Nephron progenitor cell (in vitro differentiated cells): ENCODE measurements around the gene MDM2.

Experiments
- DNase-seq: peaks from one replicate; pipeline ENCODE4 v3.0.0; 2021
- H3K27ac Mint-ChIP-seq: 2 replicates; pipeline ENCODE4 v1.8.0; 2021; ENCODE audit warnings: mild to moderate bottlenecking, moderate library complexity, mixed read lengths
- H3K27me3 Mint-ChIP-seq: 2 replicates; pipeline ENCODE4 v1.8.0; 2021; ENCODE audit warnings: mild to moderate bottlenecking, low read depth, mixed read lengths; ENCODE audit not compliant: poor library complexity
- H3K36me3 Mint-ChIP-seq: 2 replicates; pipeline ENCODE4 v1.8.0; 2021; ENCODE audit warnings: low read depth, mixed read lengths
- H3K4me1 Mint-ChIP-seq: 2 replicates; pipeline ENCODE4 v1.8.0; 2021; ENCODE audit warnings: mixed read lengths
- H3K4me3 Mint-ChIP-seq: 2 replicates; pipeline ENCODE4 v1.8.0; 2021; ENCODE audit warnings: mild to moderate bottlenecking, moderate library complexity, mixed read lengths
- H3K9me3 Mint-ChIP-seq: 2 replicates; pipeline ENCODE4 v1.8.0; 2021; ENCODE audit warnings: mild to moderate bottlenecking, moderate library complexity, mixed read lengths
- CTCF ChIP-seq: fragments of 200-600 bp; sonication (generic); IDR thresholded peaks from 2 replicates; pipeline ENCODE4 v1.5.0; 2021; ENCODE audit warnings: antibody characterized with exemption

The MDM2 gene

GRCh38 chr12:68791897-68792481 lies 16.0 kb upstream of the MDM2 start:
- H3K4me3 Mint-ChIP-seq, result no peak overlapping the region
- no peaks in the 10 kb centered on the region for H3K9me3 Mint-ChIP-seq
- H3K36me3 Mint-ChIP-seq, result no peaks in the 10 kb centered on the region

GRCh38 chr12:68792952-68793351 lies 15.0 kb upstream of the MDM2 start:
- no peak for TF ChIP-seq CTCF
- Mint-ChIP-seq H3K36me3 (no peaks in the 10 kb centered on the region), H3K9me3 (no peaks in the 10 kb centered on the region), H3K27ac (no peak overlapping the region), H3K4me1 (peaks cover 3% of the 10 kb centered on the region), H3K4me3 (no peak overlapping the region), H3K27me3 (peaks cover 3% of the 10 kb centered on the region)
- DNase-seq, result no peak

More at GRCh38 chr12:68791897-68792481, 16.0 kb upstream of the MDM2 start:
- peaks cover 13% of the 10 kb centered on the region for H3K4me1 Mint-ChIP-seq
- TF ChIP-seq CTCF, result no peak
- H3K27me3 Mint-ChIP-seq, result peaks cover 3% of the 10 kb centered on the region
- DNase-seq, result no peak
- H3K27ac Mint-ChIP-seq, result no peak overlapping the region

GRCh38 chr12:68793436-68793835 lies 14.5 kb upstream of the MDM2 start:
- no peak for DNase-seq
- no peaks in the 10 kb centered on the region for H3K36me3 Mint-ChIP-seq
- H3K27ac Mint-ChIP-seq, result no peak overlapping the region
- peaks cover 3% of the 10 kb centered on the region for H3K27me3 Mint-ChIP-seq
- no peak overlapping the region for H3K4me3 Mint-ChIP-seq
- no peaks in the 10 kb centered on the region for H3K4me1 Mint-ChIP-seq
- TF ChIP-seq CTCF, result no peak
- H3K9me3 Mint-ChIP-seq, result no peaks in the 10 kb centered on the region

- H3K4me1 Mint-ChIP-seq, result no peaks in the 10 kb centered on the region
- no peak overlapping the region for H3K4me3 Mint-ChIP-seq
- peaks cover 3% of the 10 kb centered on the region for H3K27me3 Mint-ChIP-seq
- no peak for TF ChIP-seq CTCF
- no peak for DNase-seq
- H3K9me3 Mint-ChIP-seq, result no peaks in the 10 kb centered on the region
- H3K27ac Mint-ChIP-seq, result no peak overlapping the region
- H3K36me3 Mint-ChIP-seq, result no peaks in the 10 kb centered on the region
Observed at GRCh38 chr12:68793975-68794652, 13.9 kb upstream of the MDM2 start.

- DNase-seq, result no peak
- no peak overlapping the region for H3K4me3 Mint-ChIP-seq
- H3K9me3 Mint-ChIP-seq, result no peaks in the 10 kb centered on the region
- no peaks in the 10 kb centered on the region for H3K36me3 Mint-ChIP-seq
- H3K4me1 Mint-ChIP-seq, result no peaks in the 10 kb centered on the region
- no peak overlapping the region for H3K27ac Mint-ChIP-seq
- TF ChIP-seq CTCF, result no peak
- H3K27me3 Mint-ChIP-seq, result peaks cover 3% of the 10 kb centered on the region
Observed at GRCh38 chr12:68794653-68795251, 13.2 kb upstream of the MDM2 start.
